HUES6 (cell line): ENCODE results near the gene RBM15.

Experiments
- H3K27ac ChIP-seq: 2 replicates; pipeline ENCODE4 v1.7.0; 2013; ENCODE audit warnings: low read depth, mild to moderate bottlenecking, low read length, inconsistent platforms
- H3K27me3 ChIP-seq: 2 replicates; pipeline ENCODE4 v1.6.1; 2013; ENCODE audit warnings: low read length; ENCODE audit not compliant: control insufficient read depth, insufficient read depth
- H3K36me3 ChIP-seq: 2 replicates; pipeline ENCODE4 v1.6.1; 2013; ENCODE audit warnings: low read length; ENCODE audit not compliant: control insufficient read depth, insufficient read depth
- H3K4me1 ChIP-seq: 2 replicates; pipeline ENCODE4 v1.6.1; 2013; ENCODE audit warnings: low read length; ENCODE audit not compliant: control insufficient read depth, insufficient read depth
- H3K4me3 ChIP-seq: 2 replicates; pipeline ENCODE4 v1.5.1; 2013; ENCODE audit warnings: low read depth, low read length
- H3K9ac ChIP-seq: one replicate; pipeline ENCODE4 v1.6.1; 2013; ENCODE audit warnings: mild to moderate bottlenecking, low read length
- H3K9me3 ChIP-seq: 2 replicates; pipeline ENCODE4 v1.6.1; 2013; ENCODE audit warnings: low read depth, low read length; ENCODE audit not compliant: control insufficient read depth, insufficient read depth

Gene RBM15

GRCh38 chr1:110308247-110308646 lies 30.9 kb upstream of the RBM15 start:
- Histone ChIP-seq H3K27me3 (no peaks in the 10 kb centered on the region), H3K9me3 (no peaks in the 10 kb centered on the region), H3K4me1 (peaks cover 15% of the 10 kb centered on the region), H3K4me3 (no peak overlapping the region), H3K36me3 (no peaks in the 10 kb centered on the region), H3K27ac (no peak overlapping the region), H3K9ac (no peak overlapping the region)

GRCh38 chr1:110309139-110309538 lies 30.0 kb upstream of the RBM15 start:
- Histone ChIP-seq H3K9me3 (no peaks in the 10 kb centered on the region), H3K36me3 (no peaks in the 10 kb centered on the region), H3K9ac (no peak overlapping the region), H3K4me3 (no peak overlapping the region), H3K27ac (no peak overlapping the region), H3K4me1 (peaks cover 15% of the 10 kb centered on the region), H3K27me3 (no peaks in the 10 kb centered on the region)

GRCh38 chr1:110309767-110310166 lies 29.4 kb upstream of the RBM15 start:
- Histone ChIP-seq H3K4me3 (no peak overlapping the region), H3K27ac (no peak overlapping the region), H3K9ac (no peak overlapping the region), H3K4me1 (peaks cover 15% of the 10 kb centered on the region), H3K27me3 (no peaks in the 10 kb centered on the region), H3K9me3 (no peaks in the 10 kb centered on the region), H3K36me3 (no peaks in the 10 kb centered on the region)

- H3K27ac ChIP-seq = no peak overlapping the region
- H3K36me3 ChIP-seq = no peaks in the 10 kb centered on the region
- no peaks in the 10 kb centered on the region for H3K9me3 ChIP-seq
- H3K9ac ChIP-seq = no peak overlapping the region
- no peaks in the 10 kb centered on the region for H3K27me3 ChIP-seq
- no peak overlapping the region for H3K4me3 ChIP-seq
- H3K4me1 ChIP-seq = peaks cover 15% of the 10 kb centered on the region
Measured at GRCh38 chr1:110310300-110310699, 28.9 kb upstream of the RBM15 start.

GRCh38 chr1:110312188-110313121 lies 26.7 kb upstream of the RBM15 start:
- H3K4me3 ChIP-seq = peak overlapping the region; percentile 49
- no peak overlapping the region for H3K9ac ChIP-seq
- no peaks in the 10 kb centered on the region for H3K9me3 ChIP-seq
- no peaks in the 10 kb centered on the region for H3K27me3 ChIP-seq
- H3K27ac ChIP-seq = no peak overlapping the region
- no peaks in the 10 kb centered on the region for H3K36me3 ChIP-seq
- H3K4me1 ChIP-seq = peaks cover 15% of the 10 kb centered on the region

- H3K4me1 ChIP-seq = peaks cover 8% of the 10 kb centered on the region
- H3K9ac ChIP-seq = no peak overlapping the region
- H3K36me3 ChIP-seq = no peaks in the 10 kb centered on the region
- no peak overlapping the region for H3K4me3 ChIP-seq
- H3K27ac ChIP-seq = no peak overlapping the region
- H3K9me3 ChIP-seq = peaks cover 2% of the 10 kb centered on the region; the same call in 1 of the 2 replicates
- no peaks in the 10 kb centered on the region for H3K27me3 ChIP-seq
Measured at GRCh38 chr1:110316735-110317134, 22.4 kb upstream of the RBM15 start.

- no peak overlapping the region for H3K27ac ChIP-seq
Measured at GRCh38 chr1:110318046-110318445, 21.1 kb upstream of the RBM15 start.

GRCh38 chr1:110319332-110320167 lies 19.6 kb upstream of the RBM15 start:
- Histone ChIP-seq H3K36me3 (no peaks in the 10 kb centered on the region), H3K9ac (no peak overlapping the region), H3K4me1 (no peaks in the 10 kb centered on the region), H3K4me3 (no peak overlapping the region), H3K27me3 (no peaks in the 10 kb centered on the region), H3K9me3 (peaks cover 2% of the 10 kb centered on the region; the same call in 1 of the 2 replicates), H3K27ac (no peak overlapping the region)

More at GRCh38 chr1:110318046-110318445, 21.1 kb upstream of the RBM15 start:
- H3K9me3 ChIP-seq = peaks cover 2% of the 10 kb centered on the region; the same call in 1 of the 2 replicates
- H3K4me3 ChIP-seq = no peak overlapping the region
- H3K27me3 ChIP-seq = no peaks in the 10 kb centered on the region
- H3K4me1 ChIP-seq = peaks cover 1% of the 10 kb centered on the region; the same call in 1 of the 2 replicates
- no peak overlapping the region for H3K9ac ChIP-seq
- H3K36me3 ChIP-seq = no peaks in the 10 kb centered on the region

GRCh38 chr1:110320168-110320518 lies 19.0 kb upstream of the RBM15 start:
- H3K27me3 ChIP-seq = no peaks in the 10 kb centered on the region
- no peak overlapping the region for H3K27ac ChIP-seq
- H3K9ac ChIP-seq = no peak overlapping the region
- no peak overlapping the region for H3K4me3 ChIP-seq
- H3K9me3 ChIP-seq = peaks cover 2% of the 10 kb centered on the region; the same call in 1 of the 2 replicates
- H3K4me1 ChIP-seq = no peaks in the 10 kb centered on the region
- no peaks in the 10 kb centered on the region for H3K36me3 ChIP-seq

- H3K4me3 ChIP-seq = no peak overlapping the region
- H3K9me3 ChIP-seq = peaks cover 2% of the 10 kb centered on the region; the same call in 1 of the 2 replicates
- no peaks in the 10 kb centered on the region for H3K27me3 ChIP-seq
- H3K9ac ChIP-seq = no peak overlapping the region
- H3K27ac ChIP-seq = no peak overlapping the region
- H3K36me3 ChIP-seq = no peaks in the 10 kb centered on the region
- no peaks in the 10 kb centered on the region for H3K4me1 ChIP-seq
Measured at GRCh38 chr1:110321045-110321444, 18.1 kb upstream of the RBM15 start.

- no peak overlapping the region for H3K27ac ChIP-seq
- no peak overlapping the region for H3K4me3 ChIP-seq
- H3K36me3 ChIP-seq = no peaks in the 10 kb centered on the region
- H3K9ac ChIP-seq = no peak overlapping the region
- peaks cover 2% of the 10 kb centered on the region; the same call in 1 of the 2 replicates for H3K9me3 ChIP-seq
- H3K27me3 ChIP-seq = no peaks in the 10 kb centered on the region
- no peaks in the 10 kb centered on the region for H3K4me1 ChIP-seq
Measured at GRCh38 chr1:110321846-110322245, 17.3 kb upstream of the RBM15 start.
